ENCODE results near the gene AP3B1.

Gene AP3B1

DNA sequence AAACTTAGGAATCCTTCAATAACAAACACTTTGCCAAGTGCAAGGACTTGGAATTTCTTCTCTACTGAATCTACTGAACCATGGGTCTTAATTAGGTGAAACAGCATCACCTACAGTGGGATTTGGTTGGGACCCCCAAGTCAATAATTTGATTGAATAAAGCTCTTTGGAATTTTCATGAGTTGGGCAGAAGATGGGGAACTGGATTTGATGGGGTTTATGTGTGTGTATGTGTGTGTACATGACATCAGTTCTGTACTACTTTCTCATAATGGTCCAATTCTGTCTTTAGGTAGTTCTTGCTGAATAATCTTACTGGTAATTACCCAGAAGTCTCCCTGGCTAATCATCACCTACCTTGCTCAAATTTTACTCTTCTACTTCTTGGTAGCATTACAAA is 319.9 kb downstream of the AP3B1 start:
- no peak overlapping the region for H3K27ac ChIP-seq (replicated peaks)
- H3K4me3 ChIP-seq (replicated peaks; ENCODE audit: insufficient read depth, low read length) = no peak overlapping the region
- peaks cover 3% of the 10 kb centered on the region for H3K27me3 ChIP-seq (ENCODE audit: insufficient read depth, poor library complexity, severe bottlenecking)
- TF ChIP-seq POLR2AphosphoS5 (IDR thresholded peaks at IDR 0.05; ENCODE audit: low read depth) (no peak), SPI1 (IDR thresholded peaks at IDR 0.05; ENCODE audit: borderline replicate concordance, low read depth) (no peak), GABPA (IDR thresholded peaks at IDR 0.05; ENCODE audit: low read depth) (no peak), CTCF (IDR thresholded peaks at IDR 0.05; ENCODE audit: insufficient read depth, low read length) (no peak)
- TF ChIP-seq, protein P1, sequence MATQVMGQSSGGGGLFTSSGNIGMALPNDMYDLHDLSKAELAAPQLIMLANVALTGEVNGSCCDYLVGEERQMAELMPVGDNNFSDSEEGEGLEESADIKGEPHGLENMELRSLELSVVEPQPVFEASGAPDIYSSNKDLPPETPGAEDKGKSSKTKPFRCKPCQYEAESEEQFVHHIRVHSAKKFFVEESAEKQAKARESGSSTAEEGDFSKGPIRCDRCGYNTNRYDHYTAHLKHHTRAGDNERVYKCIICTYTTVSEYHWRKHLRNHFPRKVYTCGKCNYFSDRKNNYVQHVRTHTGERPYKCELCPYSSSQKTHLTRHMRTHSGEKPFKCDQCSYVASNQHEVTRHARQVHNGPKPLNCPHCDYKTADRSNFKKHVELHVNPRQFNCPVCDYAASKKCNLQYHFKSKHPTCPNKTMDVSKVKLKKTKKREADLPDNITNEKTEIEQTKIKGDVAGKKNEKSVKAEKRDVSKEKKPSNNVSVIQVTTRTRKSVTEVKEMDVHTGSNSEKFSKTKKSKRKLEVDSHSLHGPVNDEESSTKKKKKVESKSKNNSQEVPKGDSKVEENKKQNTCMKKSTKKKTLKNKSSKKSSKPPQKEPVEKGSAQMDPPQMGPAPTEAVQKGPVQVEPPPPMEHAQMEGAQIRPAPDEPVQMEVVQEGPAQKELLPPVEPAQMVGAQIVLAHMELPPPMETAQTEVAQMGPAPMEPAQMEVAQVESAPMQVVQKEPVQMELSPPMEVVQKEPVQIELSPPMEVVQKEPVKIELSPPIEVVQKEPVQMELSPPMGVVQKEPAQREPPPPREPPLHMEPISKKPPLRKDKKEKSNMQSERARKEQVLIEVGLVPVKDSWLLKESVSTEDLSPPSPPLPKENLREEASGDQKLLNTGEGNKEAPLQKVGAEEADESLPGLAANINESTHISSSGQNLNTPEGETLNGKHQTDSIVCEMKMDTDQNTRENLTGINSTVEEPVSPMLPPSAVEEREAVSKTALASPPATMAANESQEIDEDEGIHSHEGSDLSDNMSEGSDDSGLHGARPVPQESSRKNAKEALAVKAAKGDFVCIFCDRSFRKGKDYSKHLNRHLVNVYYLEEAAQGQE (IDR thresholded peaks at IDR 0.05; ENCODE audit: insufficient replicate concordance, low read depth) = no peak
- no peak for DNase-seq (ENCODE audit: low read depth in 1 of 2, low spot score in 1 of 2)

GRCh38 chr5:77973253-77973609 is 321.3 kb downstream of the AP3B1 start:
- peaks cover 3% of the 10 kb centered on the region for H3K27me3 ChIP-seq (ENCODE audit: insufficient read depth, poor library complexity, severe bottlenecking)
- no peak for DNase-seq (ENCODE audit: low read depth in 1 of 2, low spot score in 1 of 2)
- TF ChIP-seq CTCF (IDR thresholded peaks at IDR 0.05; ENCODE audit: insufficient read depth, low read length) (no peak), SPI1 (IDR thresholded peaks at IDR 0.05; ENCODE audit: borderline replicate concordance, low read depth) (no peak)

DNA sequence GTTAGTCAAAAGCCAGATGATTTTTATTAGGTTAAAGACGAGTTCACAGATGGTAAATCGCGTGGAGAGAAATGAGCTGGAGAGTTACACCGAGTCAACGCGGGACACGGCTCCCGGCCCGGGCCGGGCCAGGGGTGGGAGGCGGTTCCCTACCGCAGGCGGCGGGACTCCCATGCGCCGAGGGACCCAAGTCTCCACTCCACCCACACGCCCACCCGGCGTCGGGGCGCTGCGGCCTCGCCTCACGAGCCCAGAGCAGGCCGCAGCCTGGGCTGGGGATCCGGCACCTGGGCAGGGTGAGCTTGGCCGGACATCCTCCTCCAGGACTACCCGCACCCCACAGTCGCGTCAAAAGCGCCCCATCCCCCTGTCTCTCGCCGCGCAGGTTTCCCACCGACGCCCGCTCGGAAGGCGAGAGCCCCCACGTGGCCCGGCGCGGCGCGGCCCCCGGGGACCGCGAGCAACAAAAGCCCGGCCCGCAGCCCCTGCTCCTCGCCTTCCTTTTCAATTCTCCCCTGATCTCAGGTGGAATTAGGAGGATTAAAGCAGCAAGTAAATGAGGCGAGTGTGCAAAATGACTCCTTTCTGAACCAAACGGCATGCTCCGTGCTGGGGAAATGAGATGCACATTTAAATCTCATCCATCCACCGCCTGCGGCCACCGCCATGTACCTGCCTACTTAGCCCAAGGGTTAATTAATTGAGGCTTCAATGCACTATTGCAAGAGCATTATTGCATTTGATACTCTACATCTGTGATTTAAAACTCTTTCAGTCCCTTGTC is 321.8 kb downstream of the AP3B1 start:
- Histone ChIP-seq H3K27me3 (ENCODE audit: insufficient read depth, poor library complexity, severe bottlenecking) (peaks cover 3% of the 10 kb centered on the region), H3K27ac (replicated peaks) (no peak overlapping the region), H3K4me3 (replicated peaks; ENCODE audit: insufficient read depth, low read length) (peak overlapping the region; percentile 17)
- DNase-seq (ENCODE audit: low read depth in 1 of 2, low spot score in 1 of 2) = no peak
- TF ChIP-seq, protein P1 (IDR thresholded peaks at IDR 0.05; ENCODE audit: insufficient replicate concordance, low read depth) = no peak
- TF ChIP-seq GABPA (IDR thresholded peaks at IDR 0.05; ENCODE audit: low read depth) (no peak), POLR2AphosphoS5 (IDR thresholded peaks at IDR 0.05; ENCODE audit: low read depth) (no peak), SPI1 (IDR thresholded peaks at IDR 0.05; ENCODE audit: borderline replicate concordance, low read depth) (no peak), CTCF (IDR thresholded peaks at IDR 0.05; ENCODE audit: insufficient read depth, low read length) (no peak)

More at GRCh38 chr5:77973253-77973609, 321.3 kb downstream of the AP3B1 start:
- Histone ChIP-seq H3K27ac (replicated peaks) (no peak overlapping the region), H3K4me3 (replicated peaks; ENCODE audit: insufficient read depth, low read length) (no peak overlapping the region)
